HG03469 (cell line): Measurements from ENCODE around the gene GPC1.
"Not testable (repeated sequence)": the region's sequence is repeated elsewhere in the genome, so short reads cannot be mapped to it uniquely, and the experiment has no call there.

Source experiments
- ATAC-seq: cut with Tn5 transposase; IDR thresholded peaks from one replicate; pipeline ENCODE4 v1.9.1; 2021; ENCODE audit warnings: mild to moderate bottlenecking, moderate library complexity, moderate number of reproducible peaks; ENCODE audit not compliant: unreplicated experiment

Gene GPC1

GRCh38 chr2:240465765-240466578 lies 30.5 kb downstream of the GPC1 start:
- ATAC-seq, result no peak

DNA sequence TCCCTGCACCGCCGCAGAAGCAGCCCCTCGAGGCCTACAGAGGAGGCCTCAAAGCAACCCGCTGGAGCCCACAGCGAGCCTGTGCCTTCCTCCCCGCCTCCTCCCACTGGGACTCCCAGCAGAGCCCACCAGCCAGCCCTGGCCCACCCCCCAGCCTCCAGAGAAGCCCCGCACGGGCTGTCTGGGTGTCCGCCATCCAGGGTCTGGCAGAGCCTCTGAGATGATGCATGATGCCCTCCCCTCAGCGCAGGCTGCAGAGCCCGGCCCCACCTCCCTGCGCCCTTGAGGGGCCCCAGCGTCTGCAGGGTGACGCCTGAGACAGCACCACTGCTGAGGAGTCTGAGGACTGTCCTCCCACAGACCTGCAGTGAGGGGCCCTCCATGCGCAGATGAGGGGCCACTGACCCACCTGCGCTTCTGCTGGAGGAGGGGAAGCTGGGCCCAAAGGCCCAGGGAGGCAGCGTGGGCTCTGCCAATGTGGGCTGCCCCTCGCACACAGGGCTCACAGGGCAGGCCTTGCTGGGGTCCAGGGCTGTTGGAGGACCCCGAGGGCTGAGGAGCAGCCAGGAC lies 31.2 kb downstream of the GPC1 start:
- ATAC-seq, result no peak

- no peak for ATAC-seq
Measured at GRCh38 chr2:240467149-240467642, 31.7 kb downstream of the GPC1 start.

GRCh38 chr2:240467659-240468302 lies 32.3 kb downstream of the GPC1 start:
- no peak for ATAC-seq

DNA sequence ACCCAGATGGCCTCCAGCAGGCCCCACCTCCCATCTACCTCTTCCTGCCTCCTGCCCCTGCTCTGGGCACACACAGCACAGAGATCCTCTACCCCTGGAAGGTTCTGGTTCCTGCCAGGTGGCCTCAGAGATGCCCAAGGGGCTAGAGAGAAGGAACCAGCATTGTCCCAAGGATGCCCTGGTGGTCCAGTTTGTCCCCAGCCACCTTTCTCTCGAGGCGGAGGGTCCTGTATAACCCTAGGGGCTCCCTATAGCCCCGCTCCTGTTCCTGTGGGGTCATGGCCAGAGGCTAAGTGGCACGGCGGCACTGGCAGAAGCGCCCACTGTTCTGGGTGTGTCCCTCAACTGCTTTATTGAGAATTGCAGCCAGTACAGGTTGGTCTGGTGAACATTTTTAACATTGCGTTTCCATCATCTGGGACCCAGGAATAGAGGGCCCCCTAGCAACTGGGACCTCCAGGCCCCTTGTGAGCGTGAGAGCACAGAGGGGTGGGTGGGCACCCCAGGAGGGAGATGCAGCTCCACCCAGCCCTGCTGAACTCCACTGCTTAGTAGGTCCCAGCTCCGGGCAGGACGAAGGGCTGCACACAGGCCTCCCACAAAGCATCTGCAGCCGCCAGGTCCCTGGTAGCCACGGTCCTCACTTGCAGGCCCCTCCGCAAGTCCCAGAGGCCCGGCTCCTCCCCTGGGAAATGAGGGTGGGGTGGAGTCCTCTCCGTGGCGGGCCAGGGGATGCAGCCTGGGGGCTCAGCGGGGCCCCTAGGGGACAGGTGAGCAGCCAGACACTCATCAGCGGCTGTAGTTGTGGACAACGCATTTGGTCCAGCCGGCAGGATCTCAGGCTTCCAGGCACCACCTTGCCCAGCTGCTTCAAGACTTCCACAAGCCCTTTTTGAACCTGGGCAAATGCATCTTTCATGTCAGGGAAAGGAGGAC lies 33.1 kb downstream of the GPC1 start:
- no peak for ATAC-seq

DNA sequence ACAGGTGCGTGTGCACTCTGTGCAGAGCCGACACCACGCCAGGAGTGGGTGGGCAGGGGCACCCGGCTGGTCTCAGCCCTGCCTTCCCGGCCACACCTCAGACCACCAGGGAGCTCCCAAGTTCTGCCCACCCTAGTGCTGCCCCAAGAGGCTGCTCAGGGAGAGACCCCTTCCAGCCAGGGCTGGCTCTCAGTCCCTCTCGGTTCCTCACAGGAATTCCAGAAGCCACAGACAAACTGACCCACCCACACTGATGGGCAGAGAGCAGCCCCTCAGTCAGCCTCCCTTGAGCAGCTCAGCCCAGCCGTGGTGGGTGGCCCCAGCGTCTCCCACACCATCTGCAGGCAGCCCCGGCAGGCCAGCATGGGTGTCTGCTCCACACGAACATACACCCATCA lies 33.8 kb downstream of the GPC1 start:
- ATAC-seq, result no peak

GRCh38 chr2:240469740-240470139 lies 34.3 kb downstream of the GPC1 start:
- no peak for ATAC-seq

GRCh38 chr2:240472078-240472790 lies 36.8 kb downstream of the GPC1 start:
- no peak for ATAC-seq

DNA sequence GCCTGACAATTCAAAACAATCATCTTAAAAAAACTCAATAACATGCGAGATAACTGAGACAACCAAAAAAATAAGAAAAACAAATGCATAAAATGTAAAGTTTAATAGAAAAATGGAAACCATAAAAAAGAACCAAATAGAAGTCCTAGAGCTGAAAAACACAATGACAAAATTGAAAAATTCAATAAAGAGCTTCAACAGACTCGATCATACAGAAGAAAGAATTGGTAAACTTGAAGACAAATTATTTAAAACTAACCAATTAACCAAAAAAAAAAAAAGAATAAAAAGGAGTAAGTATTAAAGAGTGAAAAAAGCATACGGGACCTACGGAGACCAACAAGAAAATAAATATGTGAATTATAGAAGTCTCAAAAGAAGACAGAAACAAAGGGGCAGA lies 37.7 kb downstream of the GPC1 start:
- no peak for ATAC-seq

DNA sequence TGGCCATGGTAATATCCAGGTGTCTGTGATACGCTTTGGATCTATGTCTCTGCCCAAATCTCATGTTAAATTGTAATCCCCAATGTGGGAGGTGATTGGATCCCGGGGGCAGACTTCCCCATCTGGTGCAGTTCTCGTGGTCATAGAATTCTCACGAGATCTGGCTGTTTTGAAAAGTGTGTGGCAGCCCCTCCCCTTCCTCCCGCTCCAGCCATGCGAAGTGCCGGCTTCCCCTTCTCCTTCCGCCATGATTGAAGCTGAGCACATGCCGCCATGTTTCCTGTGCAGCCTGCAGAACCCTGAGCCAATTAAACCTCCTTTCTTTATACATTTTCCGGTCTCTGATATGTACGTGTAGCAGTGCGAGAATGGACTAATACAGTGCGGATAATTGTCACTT lies 42.5 kb downstream of the GPC1 start:
- ATAC-seq, result no peak

- no peak for ATAC-seq
Measured at GRCh38 chr2:240478346-240479110, 43.1 kb downstream of the GPC1 start.

GRCh38 chr2:240479111-240479501 lies 43.6 kb downstream of the GPC1 start:
- ATAC-seq, result no peak

GRCh38 chr2:240480834-240481623 lies 45.6 kb downstream of the GPC1 start:
- no peak for ATAC-seq

GRCh38 chr2:240481720-240482119 lies 46.3 kb downstream of the GPC1 start:
- ATAC-seq, result no peak

- no peak for ATAC-seq
Measured at GRCh38 chr2:240482141-240482540, 46.7 kb downstream of the GPC1 start.

DNA sequence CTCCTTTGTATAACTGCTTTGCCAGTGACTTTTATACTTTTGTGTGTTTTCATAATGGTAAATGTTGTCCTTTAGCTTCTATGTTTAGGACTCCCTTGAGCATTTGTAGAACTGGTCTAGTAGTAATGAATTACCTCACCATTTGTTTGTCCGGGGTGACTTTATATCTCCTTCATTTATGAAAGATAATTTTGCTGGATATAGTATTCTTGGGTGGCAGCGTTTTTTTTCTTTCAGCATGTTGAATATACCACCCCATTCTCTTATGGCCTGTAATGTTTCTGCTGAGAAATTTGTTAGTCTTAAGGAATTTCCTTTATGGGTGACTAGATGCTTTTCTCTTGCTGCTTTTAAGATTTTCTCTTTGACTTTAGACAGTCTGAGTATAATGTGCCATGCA lies 56.0 kb downstream of the GPC1 start:
- ATAC-seq, result no peak

DNA sequence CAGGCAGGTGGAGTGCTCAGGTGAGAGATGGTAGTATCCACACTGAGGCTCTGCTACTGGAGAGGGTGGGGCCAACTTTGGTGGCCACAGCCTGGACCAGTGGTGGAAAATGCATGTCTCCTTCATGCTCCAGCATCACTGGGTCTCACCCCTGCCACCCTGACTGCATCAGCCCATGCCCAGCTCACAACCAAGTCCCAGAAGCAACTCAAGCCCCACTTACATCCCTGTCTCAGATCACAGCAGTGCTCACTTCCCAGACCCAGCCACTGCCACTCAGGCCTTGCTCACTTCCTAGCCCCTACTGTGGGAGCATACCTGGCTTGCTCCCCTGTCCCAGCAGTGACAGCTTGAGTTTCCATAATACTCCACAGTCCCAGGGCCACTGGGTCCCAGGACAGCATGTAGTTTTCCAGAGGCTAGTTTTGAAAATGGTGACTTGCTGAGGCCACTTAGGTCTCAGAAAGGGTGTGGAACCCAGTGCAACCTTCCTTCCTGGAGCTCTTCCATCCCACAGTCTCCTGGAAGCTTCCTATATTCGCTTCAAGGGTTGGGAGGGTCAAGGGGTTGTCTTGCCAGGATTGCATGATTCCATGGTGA lies 58.8 kb downstream of the GPC1 start:
- ATAC-seq, result no peak

GRCh38 chr2:240494942-240495341 lies 59.5 kb downstream of the GPC1 start:
- ATAC-seq, result not testable (repeated sequence)
